Mesothelial cell of epicardium (in vitro differentiated cells): Measurements from ENCODE around the gene CCDC154. TPM values are rescaled to one million over a fixed set of nuclear protein-coding genes. Genes with fewer than 3 reads are reported as not detected.

Experiments used
- DNase-seq, 2 experiments: peaks; one replicate each; pipeline ENCODE4 v3.0.0; 2021; ENCODE audit warnings: low spot score in 2 of 2; ENCODE audit not compliant: unreplicated experiment in 2 of 2
- H3K27ac Mint-ChIP-seq: 2 replicates; pipeline ENCODE4 v1.8.0; 2021; ENCODE audit warnings: mixed read lengths
- H3K27me3 Mint-ChIP-seq: 2 replicates; pipeline ENCODE4 v1.8.0; 2021; ENCODE audit warnings: low read depth, mixed read lengths
- H3K36me3 Mint-ChIP-seq: 2 replicates; pipeline ENCODE4 v1.8.0; 2021; ENCODE audit warnings: mixed read lengths
- H3K4me1 Mint-ChIP-seq: 2 replicates; pipeline ENCODE4 v1.8.0; 2021; ENCODE audit warnings: mixed read lengths
- H3K4me3 Mint-ChIP-seq: 2 replicates; pipeline ENCODE4 v1.8.0; 2021; ENCODE audit warnings: mild to moderate bottlenecking, moderate library complexity, mixed read lengths
- H3K9me3 Mint-ChIP-seq: 2 replicates; pipeline ENCODE4 v1.8.0; 2021; ENCODE audit warnings: mixed read lengths
- total RNA-seq: library from RNA; stranded (reverse); gene quantifications from 3 replicates; pipeline ENCODE4 v1.2.1, GENCODE V29; 2021
- TF ChIP-seq, protein P1 (sequence below): fragments of 200-600 bp; sonication (generic); IDR thresholded peaks from one replicate; pipeline ENCODE4 v1.5.0; 2021; ENCODE audit warnings: antibody characterized with exemption; ENCODE audit not compliant: unreplicated experiment

The CCDC154 gene
- total RNA-seq, 1 donor from 2014 or later: 5.6 TPM

DNA sequence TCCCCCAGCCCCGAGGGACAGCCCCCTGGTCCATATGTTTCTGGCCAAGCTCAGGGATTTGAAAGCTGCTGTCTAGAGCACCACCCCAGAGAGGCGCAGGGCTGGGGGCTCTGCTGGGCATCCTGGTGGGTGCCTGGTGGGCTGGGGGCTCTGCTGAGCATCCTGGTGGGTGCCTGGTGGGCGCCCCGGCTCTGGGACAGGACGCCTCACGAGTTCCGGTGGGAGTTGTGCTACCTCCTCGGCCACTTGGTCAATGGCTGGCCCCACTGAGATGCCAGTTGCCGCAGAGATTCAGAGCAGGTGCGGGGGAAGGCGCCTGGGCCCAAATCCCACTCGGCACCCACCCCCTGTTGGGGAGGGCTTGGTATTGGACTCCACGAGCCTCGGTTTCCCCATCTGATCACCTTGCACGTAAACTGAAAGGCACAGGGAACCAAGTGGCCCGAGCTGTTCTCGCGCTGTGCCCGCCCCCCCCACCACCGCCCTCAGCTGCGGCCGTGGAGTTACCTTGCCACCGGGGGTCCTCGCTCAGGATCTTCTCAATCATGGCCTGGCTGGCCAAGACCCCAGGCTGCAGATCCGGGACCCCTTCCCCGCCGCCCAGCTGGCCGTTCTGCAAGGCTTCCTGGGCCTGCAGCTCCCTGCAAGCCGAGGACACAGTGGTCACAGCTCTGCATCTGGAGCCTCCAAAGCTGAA, 43.1 kb downstream of the CCDC154 start:
- Mint-ChIP-seq H3K4me3 (no peak overlapping the region), H3K27ac (no peak overlapping the region), H3K27me3 (no peaks in the 10 kb centered on the region), H3K9me3 (no peaks in the 10 kb centered on the region), H3K4me1 (no peaks in the 10 kb centered on the region), H3K36me3 (peaks cover 15% of the 10 kb centered on the region)
- no peak for DNase-seq
- TF ChIP-seq, protein P1, sequence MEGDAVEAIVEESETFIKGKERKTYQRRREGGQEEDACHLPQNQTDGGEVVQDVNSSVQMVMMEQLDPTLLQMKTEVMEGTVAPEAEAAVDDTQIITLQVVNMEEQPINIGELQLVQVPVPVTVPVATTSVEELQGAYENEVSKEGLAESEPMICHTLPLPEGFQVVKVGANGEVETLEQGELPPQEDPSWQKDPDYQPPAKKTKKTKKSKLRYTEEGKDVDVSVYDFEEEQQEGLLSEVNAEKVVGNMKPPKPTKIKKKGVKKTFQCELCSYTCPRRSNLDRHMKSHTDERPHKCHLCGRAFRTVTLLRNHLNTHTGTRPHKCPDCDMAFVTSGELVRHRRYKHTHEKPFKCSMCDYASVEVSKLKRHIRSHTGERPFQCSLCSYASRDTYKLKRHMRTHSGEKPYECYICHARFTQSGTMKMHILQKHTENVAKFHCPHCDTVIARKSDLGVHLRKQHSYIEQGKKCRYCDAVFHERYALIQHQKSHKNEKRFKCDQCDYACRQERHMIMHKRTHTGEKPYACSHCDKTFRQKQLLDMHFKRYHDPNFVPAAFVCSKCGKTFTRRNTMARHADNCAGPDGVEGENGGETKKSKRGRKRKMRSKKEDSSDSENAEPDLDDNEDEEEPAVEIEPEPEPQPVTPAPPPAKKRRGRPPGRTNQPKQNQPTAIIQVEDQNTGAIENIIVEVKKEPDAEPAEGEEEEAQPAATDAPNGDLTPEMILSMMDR: no peak

DNA sequence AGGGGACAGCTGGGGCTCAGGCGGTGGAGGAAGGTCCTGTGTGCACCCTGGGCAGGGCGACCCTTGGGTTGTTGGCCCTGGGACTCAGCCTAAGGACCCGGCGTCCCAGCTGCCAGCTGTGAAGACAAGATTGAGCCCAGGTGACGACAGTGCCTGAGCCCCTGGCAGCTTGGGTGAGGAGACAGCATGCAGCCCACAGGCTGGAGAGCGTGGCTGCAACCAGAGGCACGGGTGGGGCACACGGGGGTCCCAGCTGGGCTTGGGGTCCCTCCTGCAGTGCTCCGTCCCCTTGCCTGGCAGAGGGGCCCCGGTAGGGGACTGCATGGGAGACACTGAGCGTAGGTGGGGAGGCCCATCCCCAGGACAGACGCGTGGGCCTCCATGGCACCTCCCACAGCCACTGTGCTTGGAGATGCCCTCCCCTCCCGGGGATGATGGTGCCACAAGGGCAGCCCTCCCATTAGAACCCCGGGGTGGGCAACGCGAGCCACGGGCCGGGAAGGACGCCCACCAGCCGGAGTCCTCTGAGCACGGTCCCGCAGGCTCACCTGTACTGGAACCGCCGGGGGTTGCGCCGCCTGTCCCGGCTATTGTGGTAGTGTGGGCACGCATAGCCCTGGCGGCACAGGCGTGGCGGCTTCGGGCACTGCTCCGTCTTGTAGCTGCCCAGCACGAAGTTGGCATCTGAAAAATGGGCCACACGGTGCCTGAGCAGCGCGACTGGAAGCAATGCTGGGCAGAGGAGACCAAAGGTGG, 45.4 kb downstream of the CCDC154 start:
- DNase-seq: no peak
- Mint-ChIP-seq H3K27ac (no peak overlapping the region), H3K36me3 (peaks cover 15% of the 10 kb centered on the region), H3K9me3 (no peaks in the 10 kb centered on the region), H3K4me3 (no peak overlapping the region), H3K4me1 (no peaks in the 10 kb centered on the region), H3K27me3 (no peaks in the 10 kb centered on the region)
- TF ChIP-seq, protein P1: no peak

DNA sequence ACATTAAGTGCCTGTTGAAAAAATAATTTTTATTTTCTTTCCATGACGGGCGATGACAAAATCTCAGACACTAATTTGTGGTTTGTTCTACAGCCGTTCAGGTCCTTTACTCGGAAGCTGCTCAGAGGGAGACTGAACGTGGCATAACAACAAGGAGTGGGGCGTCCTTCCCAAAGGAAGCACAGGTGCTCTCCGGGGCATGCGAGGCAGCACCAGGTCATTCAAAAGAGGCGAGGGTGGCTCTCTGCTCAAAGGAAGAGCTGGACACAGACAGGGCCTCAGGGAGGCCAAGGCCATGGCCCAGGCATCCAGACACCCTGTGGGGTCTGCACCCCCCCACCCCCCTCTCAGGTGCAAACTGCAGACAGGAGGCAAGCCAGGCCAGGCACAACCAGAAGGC, 46.0 kb downstream of the CCDC154 start:
- no peaks in the 10 kb centered on the region for H3K4me1 Mint-ChIP-seq
- TF ChIP-seq, protein P1: no peak
- H3K36me3 Mint-ChIP-seq: peaks cover 15% of the 10 kb centered on the region
- H3K9me3 Mint-ChIP-seq: no peaks in the 10 kb centered on the region
- H3K27me3 Mint-ChIP-seq: no peaks in the 10 kb centered on the region
- H3K27ac Mint-ChIP-seq: no peak overlapping the region
- no peak overlapping the region for H3K4me3 Mint-ChIP-seq
- no peak for DNase-seq

GRCh38 chr16:1397779-1398178, 46.6 kb downstream of the CCDC154 start:
- Mint-ChIP-seq H3K36me3 (peaks cover 18% of the 10 kb centered on the region), H3K9me3 (no peaks in the 10 kb centered on the region), H3K27ac (no peak overlapping the region), H3K4me3 (no peak overlapping the region), H3K27me3 (no peaks in the 10 kb centered on the region), H3K4me1 (no peaks in the 10 kb centered on the region)
- TF ChIP-seq, protein P1: no peak
- no peak for DNase-seq

- no peaks in the 10 kb centered on the region for H3K27me3 Mint-ChIP-seq
- H3K4me1 Mint-ChIP-seq: no peaks in the 10 kb centered on the region
- TF ChIP-seq, protein P1: no peak
- no peak overlapping the region for H3K4me3 Mint-ChIP-seq
- no peak overlapping the region for H3K27ac Mint-ChIP-seq
- no peaks in the 10 kb centered on the region for H3K9me3 Mint-ChIP-seq
- DNase-seq: no peak
- H3K36me3 Mint-ChIP-seq: peaks cover 21% of the 10 kb centered on the region
Observed at GRCh38 chr16:1395444-1396031, 48.8 kb downstream of the CCDC154 start.
